ENCODE data around the gene FAXC.
"Not testable (repeated sequence)": the region's sequence is repeated elsewhere in the genome, so short reads cannot be mapped to it uniquely, and the experiment has no call there.

Gene FAXC

GRCh38 chr6:99338188-99338587 is 11.3 kb downstream of the FAXC start:
- DNase-seq = no peak

GRCh38 chr6:99335298-99335697 is 14.2 kb downstream of the FAXC start:
- not testable (repeated sequence) for DNase-seq

DNA sequence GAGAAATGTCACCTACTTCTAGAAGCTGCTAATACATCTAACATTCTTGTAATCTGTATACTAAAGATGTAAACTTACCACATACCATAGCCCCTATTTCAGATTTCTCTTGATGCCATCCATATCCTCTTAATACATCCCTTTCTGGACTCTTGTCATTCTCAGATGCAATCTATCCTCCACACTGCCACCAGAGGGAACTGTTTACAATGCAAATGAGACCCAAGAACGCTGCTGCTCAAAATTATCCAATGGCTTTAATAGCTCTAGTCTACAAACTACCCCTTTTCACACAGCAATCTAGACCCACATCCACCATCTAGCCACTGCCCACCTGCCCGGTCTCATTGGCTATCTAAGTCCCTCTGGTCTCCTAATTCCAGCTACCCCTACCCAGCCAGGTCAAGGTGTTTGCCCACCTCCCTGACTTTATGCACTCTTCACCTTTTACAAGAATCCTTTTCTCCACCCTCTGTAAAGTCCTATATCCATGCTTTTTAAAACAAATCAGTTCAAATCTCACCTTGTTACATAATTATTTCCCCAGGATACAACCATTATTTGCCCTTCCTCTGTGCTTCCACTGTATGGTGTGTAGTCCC is 14.8 kb downstream of the FAXC start:
- DNase-seq = no peak

- no peak for DNase-seq
These were observed 16.4 kb downstream of the FAXC start for GRCh38 chr6:99333068-99333467.

GRCh38 chr6:99331531-99331930 is 17.9 kb downstream of the FAXC start:
- DNase-seq = no peak

GRCh38 chr6:99330159-99330558 is 19.3 kb downstream of the FAXC start:
- peak; percentile 67 for DNase-seq

GRCh38 chr6:99324996-99325395 is 24.5 kb downstream of the FAXC start:
- no peak for DNase-seq

- no peak for DNase-seq
These were observed 30.9 kb downstream of the FAXC start for GRCh38 chr6:99318566-99318965.

- DNase-seq = no peak
These were observed 37.1 kb downstream of the FAXC start for GRCh38 chr6:99312354-99312753.

DNA sequence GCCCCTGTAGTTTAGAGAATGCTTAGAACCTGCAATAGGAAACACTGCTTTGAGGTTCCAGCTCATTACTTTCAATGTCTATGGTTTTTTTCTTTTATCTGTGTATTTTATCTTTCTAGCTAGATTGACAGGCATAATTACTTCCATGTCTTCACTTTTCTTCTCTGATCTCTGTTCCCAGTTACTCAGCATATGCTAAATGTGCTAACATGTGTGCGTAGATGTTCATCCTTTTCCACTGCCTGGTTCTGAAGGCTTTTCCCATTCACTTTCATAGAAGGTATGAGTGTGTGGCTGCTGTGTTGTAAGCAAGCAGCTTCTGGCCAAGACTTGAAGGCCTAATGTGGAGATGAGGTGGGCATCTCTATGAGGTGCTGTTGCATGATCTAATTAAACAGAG is 38.9 kb downstream of the FAXC start:
- no peak for DNase-seq

- DNase-seq = no peak
These were observed 39.9 kb downstream of the FAXC start for GRCh38 chr6:99309557-99309956.

GRCh38 chr6:99308788-99309187 is 40.7 kb downstream of the FAXC start:
- no peak for DNase-seq

DNA sequence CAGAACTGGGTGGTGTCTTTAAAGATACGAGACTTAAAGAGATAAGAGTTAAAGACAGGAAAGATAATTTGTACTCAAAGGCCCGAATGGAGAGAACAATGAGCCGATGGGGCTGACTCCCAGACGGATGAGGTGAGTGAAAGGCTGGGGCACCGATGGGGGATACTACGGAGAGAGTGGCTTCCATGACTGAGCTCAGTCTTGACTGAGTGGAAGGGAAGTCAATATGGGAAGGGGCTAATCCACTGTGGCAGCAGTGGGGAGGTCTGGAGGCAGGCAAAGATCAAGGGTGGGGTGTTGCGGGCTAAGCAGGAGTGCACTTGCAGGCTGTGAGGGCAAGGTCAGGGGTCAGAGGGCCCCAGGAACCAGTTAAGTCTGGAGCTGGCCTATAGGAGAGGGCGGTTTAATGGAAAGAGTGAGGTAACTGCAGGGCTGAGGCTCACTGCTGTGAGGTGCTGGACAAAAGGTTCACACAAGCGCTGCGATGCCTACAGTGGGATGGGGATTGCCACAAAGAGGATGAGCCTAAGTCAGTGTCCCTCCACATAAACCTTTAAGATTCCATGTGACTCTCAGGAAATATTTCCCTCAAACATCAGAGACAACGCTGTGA is 42.1 kb downstream of the FAXC start:
- no peak for DNase-seq

DNA sequence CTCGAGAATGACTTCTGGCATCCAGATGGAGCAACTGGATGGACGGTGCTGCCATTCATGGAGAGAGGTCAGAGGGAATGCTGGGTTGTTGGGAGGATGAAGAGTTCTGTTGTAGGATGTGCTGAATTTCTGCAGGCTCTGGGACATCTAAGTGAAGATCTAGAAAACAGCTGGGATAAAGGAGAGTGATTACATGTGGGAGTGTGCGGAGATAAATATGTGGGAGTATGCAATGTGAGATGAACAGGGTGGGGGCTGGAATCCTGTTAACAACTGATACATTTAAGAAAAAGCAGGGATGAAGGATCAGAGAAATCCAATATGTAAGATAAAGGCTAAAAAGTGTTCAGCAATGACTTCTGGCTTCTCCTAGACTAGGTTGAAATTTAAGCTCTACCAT is 43.1 kb downstream of the FAXC start:
- no peak for DNase-seq

GRCh38 chr6:99305021-99305554 is 44.4 kb downstream of the FAXC start:
- DNase-seq = no peak

GRCh38 chr6:99297415-99297814 is 52.1 kb downstream of the FAXC start:
- DNase-seq = no peak

- DNase-seq = no peak
These were observed 52.5 kb downstream of the FAXC start for GRCh38 chr6:99297006-99297405.

DNA sequence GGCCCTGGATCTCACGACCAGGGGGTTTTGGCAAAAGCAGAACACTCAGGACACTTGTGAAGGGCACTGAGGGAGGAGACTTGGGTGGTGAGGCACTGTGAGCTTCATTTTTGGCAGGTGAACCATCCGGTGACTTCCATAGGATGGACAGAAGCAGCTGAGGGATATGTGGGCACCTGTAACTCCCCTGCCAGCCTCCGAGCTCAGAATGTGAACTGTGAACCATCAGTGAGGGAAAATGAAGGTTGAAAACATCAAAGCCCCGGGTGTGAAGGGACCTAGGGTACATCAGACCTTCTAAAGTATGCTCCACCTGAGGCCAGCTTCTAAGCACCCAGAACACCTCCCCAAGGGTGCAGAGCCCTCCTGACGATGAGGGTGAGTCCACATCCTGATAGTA is 53.2 kb downstream of the FAXC start:
- DNase-seq = no peak

- no peak for DNase-seq
These were observed 54.2 kb downstream of the FAXC start for GRCh38 chr6:99295276-99295675.

DNA sequence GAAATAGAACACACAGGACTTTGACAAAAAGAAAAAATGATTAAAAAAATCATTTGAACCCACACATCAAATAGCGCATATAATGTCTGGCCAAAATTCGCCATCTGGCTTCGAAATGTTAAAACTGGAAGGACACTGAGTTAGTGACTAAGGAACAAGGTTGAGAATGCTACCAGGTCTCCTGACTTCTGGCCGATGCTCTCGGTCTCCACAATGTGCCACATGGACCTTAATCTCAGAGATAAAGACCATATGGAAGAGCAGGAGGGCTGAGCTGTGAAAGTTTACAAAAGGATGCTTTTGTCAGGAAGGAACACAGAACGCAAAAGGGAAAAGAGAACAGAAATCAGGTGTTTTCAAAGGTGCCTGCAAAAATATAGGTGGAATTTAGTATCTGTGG is 54.7 kb downstream of the FAXC start:
- no peak for DNase-seq

GRCh38 chr6:99289701-99290100 is 59.8 kb downstream of the FAXC start:
- DNase-seq = no peak

DNA sequence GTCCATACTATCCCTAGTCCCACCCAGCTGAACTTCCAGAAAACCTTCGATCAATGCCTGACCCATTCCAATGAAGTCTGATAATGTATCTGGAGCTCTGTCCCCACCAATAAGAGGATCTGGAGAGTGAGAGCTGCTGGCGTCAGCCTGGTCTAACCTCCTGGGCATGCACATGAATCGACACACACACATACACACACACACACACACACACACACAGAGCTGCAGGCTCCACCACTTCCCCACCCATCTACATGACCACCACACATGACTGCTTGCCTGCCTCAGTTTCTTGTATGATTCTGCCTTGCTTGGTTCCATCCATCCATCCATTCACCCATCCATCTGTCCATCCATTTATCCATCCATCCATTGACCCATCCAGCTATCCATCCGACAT is 60.8 kb downstream of the FAXC start:
- no peak for DNase-seq

- DNase-seq = no peak
These were observed 62.0 kb downstream of the FAXC start for GRCh38 chr6:99287523-99287922.

DNA sequence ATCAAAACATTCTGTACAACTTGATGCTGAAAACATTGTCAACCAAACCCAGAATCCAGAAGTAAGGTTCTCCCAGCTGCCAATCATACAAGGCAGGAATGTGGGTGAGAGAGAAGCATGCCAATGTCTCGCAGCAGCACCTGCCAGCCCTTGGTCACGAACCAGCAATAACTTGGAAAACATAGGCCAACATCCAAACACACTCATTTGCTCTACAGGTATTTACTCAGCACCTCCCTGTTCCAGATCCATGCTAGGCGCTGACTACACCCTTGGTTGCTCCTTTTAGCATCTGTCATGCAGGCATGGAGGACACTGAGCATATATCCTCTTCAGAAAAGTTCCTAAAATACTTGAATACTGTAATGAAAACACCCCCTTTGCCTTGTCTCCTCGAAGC is 63.6 kb downstream of the FAXC start:
- no peak for DNase-seq

- no peak for DNase-seq
These were observed 66.9 kb downstream of the FAXC start for GRCh38 chr6:99282479-99283062.

Data from activated CD8-positive, alpha-beta memory T cell treated with anti-CD3 and anti-CD28 coated beads for 24 hours (primary cell).